Mesenchymal stem cell (in vitro differentiated cells and primary cell): ENCODE measurements around the gene CBL.
A peak's percentile ranks its signal among the peaks of the same experiment; 100 is the strongest.

Experiments used
- DNase-seq: peaks from one replicate; pipeline ENCODE4 v3.0.0-alpha.2; 2013
- H2AFZ ChIP-seq: one replicate; pipeline ENCODE4 v1.6.1; 2013; ENCODE audit warnings: low read depth, mild to moderate bottlenecking, control low read depth, inconsistent platforms, low read length, moderate library complexity
- H2AK5ac ChIP-seq: 2 replicates; pipeline ENCODE4 v1.6.1; 2013; ENCODE audit warnings: low read length, moderate library complexity, mild to moderate bottlenecking, inconsistent platforms; ENCODE audit not compliant: severe bottlenecking
- H2BK120ac ChIP-seq: one replicate; pipeline ENCODE4 v1.6.1; 2013; ENCODE audit warnings: low read depth, mild to moderate bottlenecking, inconsistent platforms, low read length, moderate library complexity
- H2BK12ac ChIP-seq, 2 experiments: one replicate each; pipeline ENCODE4 v1.6.1; 2013; ENCODE audit warnings: inconsistent platforms in 2 of 2, low read length in 2 of 2, mild to moderate bottlenecking in 2 of 2, moderate library complexity in 2 of 2, control low read depth in 1 of 2
- H2BK15ac ChIP-seq: one replicate; pipeline ENCODE4 v1.6.1; 2013; ENCODE audit warnings: mild to moderate bottlenecking, low read depth, inconsistent platforms; ENCODE audit not compliant: poor library complexity, severe bottlenecking
- H2BK5ac ChIP-seq: 2 replicates; pipeline ENCODE4 v1.6.1; 2013; ENCODE audit warnings: low read depth, mild to moderate bottlenecking, low read length, control low read depth, inconsistent platforms; ENCODE audit not compliant: poor library complexity, severe bottlenecking
- H3K14ac ChIP-seq, 2 experiments: one replicate each; pipeline ENCODE4 v1.6.1; 2013; ENCODE audit warnings: inconsistent platforms in 2 of 2, low read length in 2 of 2, control low read depth in 1 of 2, mild to moderate bottlenecking in 1 of 2, moderate library complexity in 1 of 2
- H3K18ac ChIP-seq, 2 experiments: one replicate each; pipeline ENCODE4 v1.6.1; 2013; ENCODE audit warnings: inconsistent platforms in 2 of 2, low read length in 2 of 2, control low read depth in 1 of 2, low read depth in 1 of 2, mild to moderate bottlenecking in 1 of 2
- H3K23ac ChIP-seq, 2 experiments: one replicate each; pipeline ENCODE4 v1.6.1; 2013; ENCODE audit warnings: inconsistent platforms in 2 of 2, low read length in 2 of 2, mild to moderate bottlenecking in 2 of 2, moderate library complexity in 2 of 2, control low read depth in 1 of 2
- H3K27ac ChIP-seq: 2 replicates; pipeline ENCODE4 v1.5.1; 2013; ENCODE audit warnings: mild to moderate bottlenecking, moderate library complexity, low read length, control low read depth, inconsistent platforms; ENCODE audit not compliant: poor library complexity, severe bottlenecking
- H3K27me3 ChIP-seq, 2 experiments: 2 replicates each; pipeline versions ENCODE4 v1.6.1 to v1.7.0; 2013; ENCODE audit warnings: low read length in 2 of 2, mild to moderate bottlenecking in 2 of 2, moderate library complexity in 2 of 2, control low read depth in 1 of 2, inconsistent platforms in 1 of 2; ENCODE audit not compliant: control insufficient read depth in 1 of 2, insufficient read depth in 1 of 2
- H3K36me3 ChIP-seq, 2 experiments: 2 replicates each; pipeline versions ENCODE4 v1.6.1 to v1.7.0; 2013; ENCODE audit warnings: low read length in 2 of 2, control low read depth in 1 of 2, inconsistent platforms in 1 of 2, low read depth in 1 of 2, mild to moderate bottlenecking in 1 of 2; ENCODE audit not compliant: insufficient read depth in 2 of 2, control insufficient read depth in 1 of 2
- H3K4ac ChIP-seq, 2 experiments: one replicate each; pipeline ENCODE4 v1.6.1; 2013; ENCODE audit warnings: inconsistent platforms in 2 of 2, low read length in 2 of 2, mild to moderate bottlenecking in 2 of 2, moderate library complexity in 2 of 2, control low read depth in 1 of 2, low read depth in 1 of 2
- H3K4me1 ChIP-seq: 2 replicates; pipeline ENCODE4 v1.6.1; 2013; ENCODE audit warnings: low read depth, low read length, control low read depth; ENCODE audit not compliant: control insufficient read depth, insufficient read depth
- H3K4me2 ChIP-seq: 2 replicates; pipeline ENCODE4 v1.6.1; 2013; ENCODE audit warnings: low read length, mild to moderate bottlenecking, inconsistent platforms; ENCODE audit not compliant: poor library complexity, severe bottlenecking
- H3K4me3 ChIP-seq, 2 experiments: 2 replicates each; pipeline versions ENCODE4 v1.5.1 to v1.7.0; 2013; ENCODE audit warnings: low read length in 2 of 2, mild to moderate bottlenecking in 2 of 2, control low read depth in 1 of 2, low read depth in 1 of 2; ENCODE audit not compliant: insufficient read depth in 1 of 2
- H3K79me1 ChIP-seq: replicated peaks from 2 replicates; pipeline ENCODE4 v1.6.1; 2013; ENCODE audit warnings: mild to moderate bottlenecking, control low read depth, low read length, inconsistent platforms; ENCODE audit not compliant: poor library complexity, severe bottlenecking
- H3K9ac ChIP-seq: 2 replicates; pipeline ENCODE4 v1.7.0; 2013; ENCODE audit warnings: mild to moderate bottlenecking, low read length, moderate library complexity
- H3K9me3 ChIP-seq: 2 replicates; pipeline ENCODE4 v1.7.0; 2013; ENCODE audit warnings: mild to moderate bottlenecking, low read length; ENCODE audit not compliant: control insufficient read depth
- H4K8ac ChIP-seq: one replicate; pipeline ENCODE4 v1.6.1; 2013; ENCODE audit warnings: inconsistent platforms, mild to moderate bottlenecking, low read length, moderate library complexity
- H4K91ac ChIP-seq: one replicate; pipeline ENCODE4 v1.6.1; 2013; ENCODE audit warnings: mild to moderate bottlenecking, low read length, inconsistent platforms
- WGBS: methylation state at CpG from one replicate; pipeline ENCODE4 v1.1.7; 2013; ENCODE audit warnings: mixed read lengths; 5-methylcytosine and 5-hydroxymethylcytosine counted together

The CBL gene

GRCh38 chr11:119277660-119278059, 71.5 kb downstream of the CBL start:
- no peak overlapping the region for H3K27ac ChIP-seq
- no peak overlapping the region for H2BK5ac ChIP-seq
- H2BK120ac ChIP-seq = no peak overlapping the region
- peaks cover 21 to 79% of the 10 kb centered on the region in 2 experiments for H3K36me3 ChIP-seq
- H3K4me2 ChIP-seq = no peak overlapping the region
- H3K27me3 ChIP-seq = no peaks in the 10 kb centered on the region
- H3K4me3 ChIP-seq = no peak overlapping the region
- H2BK15ac ChIP-seq = no peak overlapping the region
- H3K14ac ChIP-seq = no peak overlapping the region
- H3K23ac ChIP-seq = no peak overlapping the region
- no peak overlapping the region for H2AFZ ChIP-seq
- no peak overlapping the region for H4K8ac ChIP-seq
- H2BK12ac ChIP-seq = no peak overlapping the region
- H3K18ac ChIP-seq = no peak overlapping the region
- WGBS = 100% methylated on average over 1 of the region's 1 CpG
- H3K9ac ChIP-seq = no peak overlapping the region
- H3K4me1 ChIP-seq = no peaks in the 10 kb centered on the region
- DNase-seq = no peak
- H2AK5ac ChIP-seq = no peak overlapping the region
- H4K91ac ChIP-seq = no peak overlapping the region
- no peaks in the 10 kb centered on the region for H3K9me3 ChIP-seq
- no peak overlapping the region for H3K4ac ChIP-seq
- peaks cover 30% of the 10 kb centered on the region for H3K79me1 ChIP-seq

GRCh38 chr11:119282495-119282894, 76.4 kb downstream of the CBL start:
- Histone ChIP-seq H3K9me3 (no peaks in the 10 kb centered on the region), H2AK5ac (no peak overlapping the region), H3K4ac (no peak overlapping the region), H3K4me1 (no peaks in the 10 kb centered on the region), H4K8ac (no peak overlapping the region), H3K79me1 (peaks cover 34% of the 10 kb centered on the region), H4K91ac (no peak overlapping the region), H3K14ac (no peak overlapping the region), H2BK15ac (no peak overlapping the region), H3K27ac (no peak overlapping the region), H3K18ac (no peak overlapping the region), H3K4me3 (no peak overlapping the region), H2BK12ac (no peak overlapping the region), H3K23ac (no peak overlapping the region), H2BK5ac (no peak overlapping the region), H3K36me3 (peaks cover 31 to 64% of the 10 kb centered on the region in 2 experiments), H2AFZ (no peak overlapping the region), H3K9ac (no peak overlapping the region), H3K27me3 (no peaks in the 10 kb centered on the region), H3K4me2 (no peak overlapping the region), H2BK120ac (no peak overlapping the region)
- 96% methylated on average over 7 of the region's 7 CpGs for WGBS
- DNase-seq = no peak

GRCh38 chr11:119284344-119285157, 78.4 kb downstream of the CBL start:
- H2AK5ac ChIP-seq = no peak overlapping the region
- DNase-seq = peak; percentile 50
- no peak overlapping the region for H2BK5ac ChIP-seq
- H2AFZ ChIP-seq = no peak overlapping the region
- no peak overlapping the region for H4K91ac ChIP-seq
- H3K4ac ChIP-seq = no peak overlapping the region
- H3K4me1 ChIP-seq = no peaks in the 10 kb centered on the region
- H3K36me3 ChIP-seq = peaks cover 24 to 64% of the 10 kb centered on the region in 2 experiments
- H2BK120ac ChIP-seq = no peak overlapping the region
- H4K8ac ChIP-seq = peak overlapping the region; percentile 12
- H3K18ac ChIP-seq = no peak overlapping the region
- peaks cover 34% of the 10 kb centered on the region for H3K79me1 ChIP-seq
- no peak overlapping the region for H3K27ac ChIP-seq
- no peak overlapping the region for H3K4me2 ChIP-seq
- H2BK15ac ChIP-seq = no peak overlapping the region
- H2BK12ac ChIP-seq = no peak overlapping the region
- peaks cover 4% of the 10 kb centered on the region for H3K9me3 ChIP-seq
- H3K9ac ChIP-seq = no peak overlapping the region
- no peaks in the 10 kb centered on the region for H3K27me3 ChIP-seq
- H3K23ac ChIP-seq = no peak overlapping the region
- H3K14ac ChIP-seq = no peak overlapping the region
- WGBS = 60% methylated on average over 9 of the region's 9 CpGs
- no peak overlapping the region for H3K4me3 ChIP-seq

- Histone ChIP-seq H2AFZ (no peak overlapping the region), H2BK15ac (no peak overlapping the region), H4K8ac (no peak overlapping the region), H3K18ac (no peak overlapping the region), H2AK5ac (peak overlapping the region; percentile 54), H3K27ac (no peak overlapping the region), H2BK120ac (peak overlapping the region; percentile 15), H2BK5ac (no peak overlapping the region), H3K4me3 (no peak overlapping the region), H4K91ac (no peak overlapping the region), H2BK12ac (no peak overlapping the region), H3K27me3 (no peaks in the 10 kb centered on the region), H3K4me2 (no peak overlapping the region), H3K9ac (no peak overlapping the region), H3K4me1 (no peaks in the 10 kb centered on the region), H3K4ac (no peak overlapping the region), H3K9me3 (peaks cover 9% of the 10 kb centered on the region), H3K14ac (no peak overlapping the region), H3K36me3 (peaks cover 30 to 63% of the 10 kb centered on the region in 2 experiments), H3K23ac (no peak overlapping the region), H3K79me1 (peaks cover 34% of the 10 kb centered on the region)
- DNase-seq = no peak
- WGBS = 99% methylated on average over 9 of the region's 9 CpGs
Observed at GRCh38 chr11:119285431-119285830, 79.3 kb downstream of the CBL start.
